Measurements from ENCODE around the gene ENTPD8.
"Not testable (repeated sequence)": the region's sequence is repeated elsewhere in the genome, so short reads cannot be mapped to it uniquely, and the experiment has no call there.

The ENTPD8 gene

GRCh38 chr9:137475666-137476065, 34.5 kb upstream of the ENTPD8 start:
- no peak for DNase-seq

- DNase-seq: no peak
Measured at GRCh38 chr9:137474271-137474670, 33.1 kb upstream of the ENTPD8 start.

GRCh38 chr9:137470785-137471184, 29.6 kb upstream of the ENTPD8 start:
- no peak for DNase-seq

- DNase-seq: no peak
Measured at GRCh38 chr9:137467896-137468295, 26.7 kb upstream of the ENTPD8 start.

GRCh38 chr9:137467161-137467581, 26.0 kb upstream of the ENTPD8 start:
- DNase-seq: no peak

- DNase-seq: not testable (repeated sequence)
Measured at GRCh38 chr9:137466389-137467085, 25.4 kb upstream of the ENTPD8 start.

- no peak for DNase-seq
Measured at GRCh38 chr9:137465720-137466388, 24.7 kb upstream of the ENTPD8 start.

- DNase-seq: no peak
Measured at GRCh38 chr9:137465000-137465719, 24.0 kb upstream of the ENTPD8 start.

- no peak for DNase-seq
Measured at GRCh38 chr9:137464291-137464999, 23.3 kb upstream of the ENTPD8 start.

- no peak for DNase-seq
Measured at GRCh38 chr9:137463931-137464290, 22.8 kb upstream of the ENTPD8 start.

GRCh38 chr9:137462986-137463930, 22.1 kb upstream of the ENTPD8 start:
- DNase-seq: no peak

- no peak for DNase-seq
Measured at GRCh38 chr9:137462396-137462985, 21.3 kb upstream of the ENTPD8 start.

- no peak for DNase-seq
Measured at GRCh38 chr9:137461663-137462395, 20.7 kb upstream of the ENTPD8 start.

GRCh38 chr9:137461316-137461662, 20.1 kb upstream of the ENTPD8 start:
- no peak for DNase-seq

GRCh38 chr9:137460363-137461315, 19.5 kb upstream of the ENTPD8 start:
- DNase-seq: no peak

- DNase-seq: no peak
Measured at GRCh38 chr9:137459601-137460362, 18.6 kb upstream of the ENTPD8 start.

GRCh38 chr9:137459152-137459600, 18.0 kb upstream of the ENTPD8 start, which contains the start of gene NSMF:
Gene NSMF (minus strand): TSS chr9:137459334. CDS start chr9:137459102, 232 bp downstream.
- DNase-seq: no peak

- no peak for DNase-seq
Measured at GRCh38 chr9:137458194-137459151, 17.3 kb upstream of the ENTPD8 start.
